ENCODE data around the gene MEOX2. TPM values are rescaled to one million over a fixed set of nuclear protein-coding genes. Genes with fewer than 3 reads are reported as not detected.

Gene MEOX2
- total RNA-seq, 1 donor from 2014 or later: 0.10 TPM

- Mint-ChIP-seq H3K27me3 (ENCODE audit: unreplicated experiment) (peaks cover 12% of the 10 kb centered on the region), H3K4me3 (ENCODE audit: unreplicated experiment) (no peak overlapping the region), H3K27ac (ENCODE audit: unreplicated experiment) (no peak overlapping the region), H3K4me1 (ENCODE audit: unreplicated experiment) (peaks cover 15% of the 10 kb centered on the region), H3K9me3 (ENCODE audit: unreplicated experiment) (no peaks in the 10 kb centered on the region), H3K36me3 (ENCODE audit: low read depth, unreplicated experiment) (peaks cover 3% of the 10 kb centered on the region)
- no peak for DNase-seq (ENCODE audit: low spot score)
- no peak for TF ChIP-seq CTCF (IDR thresholded peaks at IDR 0.05; ENCODE audit: unreplicated experiment)
Observed at GRCh38 chr7:15682111-15682510, 4.4 kb downstream of the MEOX2 start.

GRCh38 chr7:15681631-15682030 is 4.9 kb downstream of the MEOX2 start:
- no peak for TF ChIP-seq CTCF (IDR thresholded peaks at IDR 0.05; ENCODE audit: unreplicated experiment)
- no peak for DNase-seq (ENCODE audit: low spot score)
- Mint-ChIP-seq H3K36me3 (ENCODE audit: low read depth, unreplicated experiment) (peaks cover 3% of the 10 kb centered on the region), H3K4me1 (ENCODE audit: unreplicated experiment) (peaks cover 11% of the 10 kb centered on the region), H3K27ac (ENCODE audit: unreplicated experiment) (no peak overlapping the region), H3K9me3 (ENCODE audit: unreplicated experiment) (no peaks in the 10 kb centered on the region), H3K4me3 (ENCODE audit: unreplicated experiment) (no peak overlapping the region), H3K27me3 (ENCODE audit: unreplicated experiment) (peaks cover 7% of the 10 kb centered on the region)

- Mint-ChIP-seq H3K4me1 (ENCODE audit: unreplicated experiment) (peaks cover 6% of the 10 kb centered on the region), H3K36me3 (ENCODE audit: low read depth, unreplicated experiment) (peaks cover 1% of the 10 kb centered on the region), H3K4me3 (ENCODE audit: unreplicated experiment) (no peak overlapping the region), H3K9me3 (ENCODE audit: unreplicated experiment) (no peaks in the 10 kb centered on the region), H3K27me3 (ENCODE audit: unreplicated experiment) (peaks cover 4% of the 10 kb centered on the region), H3K27ac (ENCODE audit: unreplicated experiment) (no peak overlapping the region)
- no peak for TF ChIP-seq CTCF (IDR thresholded peaks at IDR 0.05; ENCODE audit: unreplicated experiment)
- no peak for DNase-seq (ENCODE audit: low spot score)
Observed at GRCh38 chr7:15681186-15681585, 5.3 kb downstream of the MEOX2 start.

GRCh38 chr7:15680446-15680845 is 6.0 kb downstream of the MEOX2 start:
- DNase-seq (ENCODE audit: low spot score): no peak
- no peak overlapping the region for H3K27ac Mint-ChIP-seq (ENCODE audit: unreplicated experiment)
- H3K4me3 Mint-ChIP-seq (ENCODE audit: unreplicated experiment): no peak overlapping the region
- H3K4me1 Mint-ChIP-seq (ENCODE audit: unreplicated experiment): peaks cover 4% of the 10 kb centered on the region
- no peaks in the 10 kb centered on the region for H3K36me3 Mint-ChIP-seq (ENCODE audit: low read depth, unreplicated experiment)
- H3K27me3 Mint-ChIP-seq (ENCODE audit: unreplicated experiment): no peaks in the 10 kb centered on the region
- no peak for TF ChIP-seq CTCF (IDR thresholded peaks at IDR 0.05; ENCODE audit: unreplicated experiment)
- H3K9me3 Mint-ChIP-seq (ENCODE audit: unreplicated experiment): no peaks in the 10 kb centered on the region

GRCh38 chr7:15679306-15679705 is 7.2 kb downstream of the MEOX2 start:
- no peaks in the 10 kb centered on the region for H3K4me1 Mint-ChIP-seq (ENCODE audit: unreplicated experiment)
- H3K36me3 Mint-ChIP-seq (ENCODE audit: low read depth, unreplicated experiment): no peaks in the 10 kb centered on the region
- no peak overlapping the region for H3K4me3 Mint-ChIP-seq (ENCODE audit: unreplicated experiment)
- H3K9me3 Mint-ChIP-seq (ENCODE audit: unreplicated experiment): no peaks in the 10 kb centered on the region
- DNase-seq (ENCODE audit: low spot score): no peak
- H3K27ac Mint-ChIP-seq (ENCODE audit: unreplicated experiment): no peak overlapping the region
- no peak for TF ChIP-seq CTCF (IDR thresholded peaks at IDR 0.05; ENCODE audit: unreplicated experiment)
- H3K27me3 Mint-ChIP-seq (ENCODE audit: unreplicated experiment): no peaks in the 10 kb centered on the region
